ENCODE measurements around the gene PDCD11. TPM values are rescaled to one million over a fixed set of nuclear protein-coding genes. Genes with fewer than 3 reads are reported as not detected.
A peak's percentile ranks its signal among the peaks of the same experiment; 100 is the strongest.

The PDCD11 gene
- total and polyA plus RNA-seq, 3 experiments from 2014 or later: 16.4 to 91.3 (median 88.5) TPM

GRCh38 chr10:103439776-103440175 is 43.4 kb downstream of the PDCD11 start:
- no peak overlapping the region for H3K27ac ChIP-seq (ENCODE audit: low read depth, low read length)
- no peaks in the 10 kb centered on the region for H3K4me1 ChIP-seq (ENCODE audit: insufficient read depth, low read length)
- H3K27ac Mint-ChIP-seq: peak overlapping the region in 3 of 8 donors; percentile 17 to 68 (median 37)
- peaks cover 0 to 87% (median 14%) of the 10 kb centered on the region in 3 donors for H3K36me3 Mint-ChIP-seq
- H3K27me3 ChIP-seq (ENCODE audit: insufficient read depth, low read length, poor library complexity, severe bottlenecking): no peaks in the 10 kb centered on the region
- H3K4me1 Mint-ChIP-seq: peaks cover under 1 to 6% (median 4%) of the 10 kb centered on the region in 3 donors
- H3K4me3 Mint-ChIP-seq: no peak overlapping the region
- DNase-seq: peak in 1 of 5 donors; percentile 5
- H3K9me3 Mint-ChIP-seq: no peaks in the 10 kb centered on the region
- CTCF ChIA-PET: no interaction called here
- no peak overlapping the region for H3K4me3 ChIP-seq (ENCODE audit: low read length)
- no peaks in the 10 kb centered on the region for H3K9me3 ChIP-seq (ENCODE audit: low read length)
- H3K27me3 Mint-ChIP-seq: no peaks in the 10 kb centered on the region
- POLR2A ChIA-PET: no interaction called here
- H3K36me3 ChIP-seq (ENCODE audit: insufficient read depth, low read length): peaks cover 41% of the 10 kb centered on the region

GRCh38 chr10:103440416-103440815 is 44.0 kb downstream of the PDCD11 start:
- peak overlapping the region in 4 of 8 donors; percentile 18 to 58 (median 52) for H3K27ac Mint-ChIP-seq
- DNase-seq: peak in 1 of 5 donors; percentile 36
- Histone ChIP-seq H3K27ac (ENCODE audit: low read depth, low read length) (no peak overlapping the region), H3K36me3 (ENCODE audit: insufficient read depth, low read length) (peaks cover 46% of the 10 kb centered on the region), H3K4me3 (ENCODE audit: low read length) (no peak overlapping the region), H3K27me3 (ENCODE audit: insufficient read depth, low read length, poor library complexity, severe bottlenecking) (no peaks in the 10 kb centered on the region), H3K4me1 (ENCODE audit: insufficient read depth, low read length) (no peaks in the 10 kb centered on the region), H3K9me3 (ENCODE audit: low read length) (no peaks in the 10 kb centered on the region)
- ChIA-PET CTCF (no interaction called here), POLR2A (no interaction called here)
- H3K27me3 Mint-ChIP-seq: no peaks in the 10 kb centered on the region
- no peak overlapping the region for H3K4me3 Mint-ChIP-seq
- peaks cover 4 to 12% (median 4%) of the 10 kb centered on the region in 3 donors for H3K4me1 Mint-ChIP-seq
- H3K36me3 Mint-ChIP-seq: peaks cover 0 to 89% (median 14%) of the 10 kb centered on the region in 3 donors
- H3K9me3 Mint-ChIP-seq: no peaks in the 10 kb centered on the region

- H3K36me3 Mint-ChIP-seq: peaks cover 0 to 91% (median 14%) of the 10 kb centered on the region in 3 donors
- no peaks in the 10 kb centered on the region for H3K27me3 Mint-ChIP-seq
- CTCF ChIA-PET: interaction anchor here (1.8 kb wide), 1 partner anchor 24 kb away, joined by 6 read pairs; no protein-coding TSS in a partner anchor
- peaks cover 4 to 19% (median 7%) of the 10 kb centered on the region in 3 donors for H3K4me1 Mint-ChIP-seq
- POLR2A ChIA-PET: no interaction called here
- no peak overlapping the region for H3K4me3 ChIP-seq (ENCODE audit: low read length)
- H3K9me3 Mint-ChIP-seq: no peaks in the 10 kb centered on the region
- peaks cover 40% of the 10 kb centered on the region for H3K36me3 ChIP-seq (ENCODE audit: insufficient read depth, low read length)
- H3K4me3 Mint-ChIP-seq: no peak overlapping the region
- H3K27ac ChIP-seq (ENCODE audit: low read depth, low read length): no peak overlapping the region
- peak overlapping the region in 1 of 8 donors; percentile 38 for H3K27ac Mint-ChIP-seq
- DNase-seq: peak in 1 of 5 donors; percentile 15
- no peaks in the 10 kb centered on the region for H3K4me1 ChIP-seq (ENCODE audit: insufficient read depth, low read length)
- H3K9me3 ChIP-seq (ENCODE audit: low read length): no peaks in the 10 kb centered on the region
- no peaks in the 10 kb centered on the region for H3K27me3 ChIP-seq (ENCODE audit: insufficient read depth, low read length, poor library complexity, severe bottlenecking)
Measured at GRCh38 chr10:103441206-103441605, 44.8 kb downstream of the PDCD11 start.

- peaks cover 40% of the 10 kb centered on the region for H3K36me3 ChIP-seq (ENCODE audit: insufficient read depth, low read length)
- H3K9me3 ChIP-seq (ENCODE audit: low read length): no peaks in the 10 kb centered on the region
- Mint-ChIP-seq H3K36me3 (peaks cover 0 to 90% (median 14%) of the 10 kb centered on the region in 3 donors), H3K4me1 (peaks cover 0 to 19% (median 9%) of the 10 kb centered on the region in 3 donors), H3K27me3 (no peaks in the 10 kb centered on the region), H3K4me3 (no peak overlapping the region), H3K9me3 (no peaks in the 10 kb centered on the region), H3K27ac (peak overlapping the region in 3 of 8 donors; percentile 60 to 65 (median 62))
- POLR2A ChIA-PET: no interaction called here
- no peak overlapping the region for H3K4me3 ChIP-seq (ENCODE audit: low read length)
- no peak for DNase-seq
- CTCF ChIA-PET: interaction anchor here (1.8 kb wide), 1 partner anchor 25 kb away, joined by 6 read pairs; no protein-coding TSS in a partner anchor
- no peaks in the 10 kb centered on the region for H3K27me3 ChIP-seq (ENCODE audit: insufficient read depth, low read length, poor library complexity, severe bottlenecking)
- H3K4me1 ChIP-seq (ENCODE audit: insufficient read depth, low read length): no peaks in the 10 kb centered on the region
- H3K27ac ChIP-seq (ENCODE audit: low read depth, low read length): no peak overlapping the region
Measured at GRCh38 chr10:103441611-103442010, 45.2 kb downstream of the PDCD11 start.

GRCh38 chr10:103442031-103442461 is 45.6 kb downstream of the PDCD11 start:
- H3K27me3 Mint-ChIP-seq: no peaks in the 10 kb centered on the region
- DNase-seq: peak in 1 of 5 donors; percentile 18
- Histone ChIP-seq H3K27me3 (ENCODE audit: insufficient read depth, low read length, poor library complexity, severe bottlenecking) (no peaks in the 10 kb centered on the region), H3K4me3 (ENCODE audit: low read length) (no peak overlapping the region), H3K4me1 (ENCODE audit: insufficient read depth, low read length) (no peaks in the 10 kb centered on the region), H3K36me3 (ENCODE audit: insufficient read depth, low read length) (peaks cover 40% of the 10 kb centered on the region), H3K9me3 (ENCODE audit: low read length) (no peaks in the 10 kb centered on the region), H3K27ac (ENCODE audit: low read depth, low read length) (no peak overlapping the region)
- no peak overlapping the region for H3K4me3 Mint-ChIP-seq
- no peaks in the 10 kb centered on the region for H3K9me3 Mint-ChIP-seq
- peaks cover 0 to 90% (median 14%) of the 10 kb centered on the region in 3 donors for H3K36me3 Mint-ChIP-seq
- ChIA-PET CTCF (interaction anchor here (1.6 to 1.8 kb wide), 2 partner anchors 25 to 43 kb away, joined by 5 to 6 read pairs; no protein-coding TSS in a partner anchor), POLR2A (no interaction called here)
- peaks cover 0 to 24% (median 12%) of the 10 kb centered on the region in 3 donors for H3K4me1 Mint-ChIP-seq
- peak overlapping the region in 2 of 8 donors; percentile 60 to 62 for H3K27ac Mint-ChIP-seq

GRCh38 chr10:103443475-103444185 is 47.2 kb downstream of the PDCD11 start:
- H3K27ac Mint-ChIP-seq: peak overlapping the region in 6 of 8 donors; percentile 43 to 90 (median 63)
- H3K27me3 Mint-ChIP-seq: no peaks in the 10 kb centered on the region
- DNase-seq: peak in 1 of 5 donors; percentile 11
- H3K9me3 Mint-ChIP-seq: no peaks in the 10 kb centered on the region
- CTCF ChIA-PET: interaction anchor here (1.6 kb wide), 1 partner anchor 42 kb away, joined by 5 read pairs; no protein-coding TSS in a partner anchor
- H3K27ac ChIP-seq (ENCODE audit: low read depth, low read length): no peak overlapping the region
- POLR2A ChIA-PET: interaction anchor here (0.6 to 0.7 kb wide), 2 partner anchors 9 to 16 kb away, joined by 3 read pairs; partner anchors contain the start of gene CALHM2
- H3K9me3 ChIP-seq (ENCODE audit: low read length): no peaks in the 10 kb centered on the region
- H3K4me1 Mint-ChIP-seq: peaks cover 12 to 35% (median 20%) of the 10 kb centered on the region in 3 donors
- no peak overlapping the region for H3K4me3 ChIP-seq (ENCODE audit: low read length)
- H3K36me3 Mint-ChIP-seq: peaks cover 2 to 88% (median 10%) of the 10 kb centered on the region in 3 donors
- no peaks in the 10 kb centered on the region for H3K27me3 ChIP-seq (ENCODE audit: insufficient read depth, low read length, poor library complexity, severe bottlenecking)
- peaks cover 33% of the 10 kb centered on the region for H3K36me3 ChIP-seq (ENCODE audit: insufficient read depth, low read length)
- H3K4me3 Mint-ChIP-seq: no peak overlapping the region
- peaks cover under 1% of the 10 kb centered on the region for H3K4me1 ChIP-seq (ENCODE audit: insufficient read depth, low read length)

- H3K4me3 Mint-ChIP-seq: no peak overlapping the region
- H3K36me3 Mint-ChIP-seq: peaks cover 9 to 90% (median 15%) of the 10 kb centered on the region in 3 donors
- Histone ChIP-seq H3K27ac (ENCODE audit: low read depth, low read length) (no peak overlapping the region), H3K4me1 (ENCODE audit: insufficient read depth, low read length) (peaks cover 8% of the 10 kb centered on the region), H3K36me3 (ENCODE audit: insufficient read depth, low read length) (peaks cover 39% of the 10 kb centered on the region), H3K27me3 (ENCODE audit: insufficient read depth, low read length, poor library complexity, severe bottlenecking) (no peaks in the 10 kb centered on the region), H3K9me3 (ENCODE audit: low read length) (no peaks in the 10 kb centered on the region), H3K4me3 (ENCODE audit: low read length) (no peak overlapping the region)
- no peaks in the 10 kb centered on the region for H3K27me3 Mint-ChIP-seq
- DNase-seq: peak in 1 of 5 donors; percentile 26
- H3K27ac Mint-ChIP-seq: peak overlapping the region in 4 of 8 donors; percentile 27 to 47 (median 38)
- ChIA-PET POLR2A (no interaction called here), CTCF (no interaction called here)
- H3K4me1 Mint-ChIP-seq: peaks cover 20 to 44% (median 28%) of the 10 kb centered on the region in 3 donors
- H3K9me3 Mint-ChIP-seq: no peaks in the 10 kb centered on the region
Measured at GRCh38 chr10:103444478-103444877, 48.1 kb downstream of the PDCD11 start.

GRCh38 chr10:103445366-103445765 is 48.9 kb downstream of the PDCD11 start:
- no peaks in the 10 kb centered on the region for H3K27me3 ChIP-seq (ENCODE audit: insufficient read depth, low read length, poor library complexity, severe bottlenecking)
- H3K36me3 ChIP-seq (ENCODE audit: insufficient read depth, low read length): peaks cover 35% of the 10 kb centered on the region
- Mint-ChIP-seq H3K4me3 (peak overlapping the region in 1 of 7 donors; percentile 27), H3K4me1 (peaks cover 29 to 53% (median 37%) of the 10 kb centered on the region in 3 donors), H3K9me3 (no peaks in the 10 kb centered on the region), H3K27ac (peak overlapping the region in 6 of 8 donors; percentile 27 to 77 (median 48)), H3K27me3 (no peaks in the 10 kb centered on the region), H3K36me3 (peaks cover 9 to 90% (median 13%) of the 10 kb centered on the region in 3 donors)
- DNase-seq: peak in 1 of 5 donors; percentile 18
- ChIA-PET CTCF (no interaction called here), POLR2A (no interaction called here)
- H3K4me1 ChIP-seq (ENCODE audit: insufficient read depth, low read length): peaks cover 17% of the 10 kb centered on the region
- H3K27ac ChIP-seq (ENCODE audit: low read depth, low read length): no peak overlapping the region
- no peaks in the 10 kb centered on the region for H3K9me3 ChIP-seq (ENCODE audit: low read length)
- no peak overlapping the region for H3K4me3 ChIP-seq (ENCODE audit: low read length)
